HFFc6 (cell line): ENCODE data around the gene C1orf226. TPM values are rescaled to one million over a fixed set of nuclear protein-coding genes. Genes with fewer than 3 reads are reported as not detected.

Experiments
- DNase-seq: peaks from one replicate; pipeline ENCODE4 v3.0.0-alpha.2; 2018
- H3K27ac Mint-ChIP-seq: 2 replicates; pipeline ENCODE4 v1.8.0; 2020; ENCODE audit warnings: mild to moderate bottlenecking, mixed read lengths
- H3K27me3 Mint-ChIP-seq: 2 replicates; pipeline ENCODE4 v1.8.0; 2021; ENCODE audit warnings: mild to moderate bottlenecking, moderate library complexity, mixed read lengths; ENCODE audit not compliant: insufficient read depth
- H3K36me3 Mint-ChIP-seq: 2 replicates; pipeline ENCODE4 v1.8.0; 2021; ENCODE audit warnings: low read depth, mixed read lengths
- H3K4me1 Mint-ChIP-seq: 2 replicates; pipeline ENCODE4 v1.8.0; 2020; ENCODE audit warnings: low read depth, mixed read lengths
- H3K4me3 Mint-ChIP-seq: 2 replicates; pipeline ENCODE4 v1.8.0; 2020; ENCODE audit warnings: mild to moderate bottlenecking, moderate library complexity, mixed read lengths
- H3K9me3 Mint-ChIP-seq: 2 replicates; pipeline ENCODE4 v1.8.0; 2020; ENCODE audit warnings: mild to moderate bottlenecking, mixed read lengths
- CTCF ChIP-seq: fragments of 200-600 bp; sonication (generic); IDR thresholded peaks from 2 replicates; pipeline ENCODE4 v1.5.0; 2021; ENCODE audit warnings: antibody characterized with exemption, mild to moderate bottlenecking
- total RNA-seq, 6 experiments: library from RNA; stranded (reverse); fragmentation: NEBNext Ultra II Directional; extraction: Animal tissue kit (Norgen Biotek cat#: 25700); gene quantifications; 2 replicates in 1 of 6; 3 replicates in 5 of 6; pipeline ENCODE4 v1.2.3, GENCODE V29; 2021

The C1orf226 gene
- total RNA-seq, 6 experiments from 2014 or later, result 0.09 to 0.43 (median 0.20) TPM

- Mint-ChIP-seq H3K36me3 (no peaks in the 10 kb centered on the region), H3K4me3 (no peak overlapping the region), H3K27me3 (peaks cover 5% of the 10 kb centered on the region), H3K4me1 (no peaks in the 10 kb centered on the region), H3K27ac (no peak overlapping the region), H3K9me3 (no peaks in the 10 kb centered on the region)
- DNase-seq, result no peak
- no peak for TF ChIP-seq CTCF
Observed at GRCh38 chr1:162360874-162361260, 20.7 kb upstream of the C1orf226 start.

- TF ChIP-seq CTCF, result no peak
- H3K9me3 Mint-ChIP-seq, result no peaks in the 10 kb centered on the region
- peaks cover 5% of the 10 kb centered on the region for H3K27me3 Mint-ChIP-seq
- no peak for DNase-seq
- H3K4me3 Mint-ChIP-seq, result no peak overlapping the region
- H3K36me3 Mint-ChIP-seq, result no peaks in the 10 kb centered on the region
- H3K4me1 Mint-ChIP-seq, result peaks cover under 1% of the 10 kb centered on the region; the same call in 1 of the 2 replicates
- H3K27ac Mint-ChIP-seq, result no peak overlapping the region
Observed at GRCh38 chr1:162361349-162361748, 20.2 kb upstream of the C1orf226 start.

- peaks cover 8% of the 10 kb centered on the region for H3K27me3 Mint-ChIP-seq
- DNase-seq, result no peak
- no peaks in the 10 kb centered on the region for H3K36me3 Mint-ChIP-seq
- peaks cover 10% of the 10 kb centered on the region for H3K4me1 Mint-ChIP-seq
- no peak for TF ChIP-seq CTCF
- no peaks in the 10 kb centered on the region for H3K9me3 Mint-ChIP-seq
- no peak overlapping the region for H3K4me3 Mint-ChIP-seq
- H3K27ac Mint-ChIP-seq, result no peak overlapping the region
Observed at GRCh38 chr1:162363823-162364222, 17.7 kb upstream of the C1orf226 start.

GRCh38 chr1:162364498-162364897, 17.0 kb upstream of the C1orf226 start:
- Mint-ChIP-seq H3K27me3 (peaks cover 7% of the 10 kb centered on the region), H3K36me3 (no peaks in the 10 kb centered on the region), H3K4me3 (no peak overlapping the region), H3K27ac (no peak overlapping the region), H3K4me1 (peaks cover 10% of the 10 kb centered on the region), H3K9me3 (no peaks in the 10 kb centered on the region)
- no peak for DNase-seq
- no peak for TF ChIP-seq CTCF

- Mint-ChIP-seq H3K27ac (no peak overlapping the region), H3K9me3 (no peaks in the 10 kb centered on the region), H3K4me1 (peaks cover 10% of the 10 kb centered on the region), H3K36me3 (no peaks in the 10 kb centered on the region), H3K27me3 (peaks cover 4% of the 10 kb centered on the region), H3K4me3 (no peak overlapping the region)
- DNase-seq, result no peak
- TF ChIP-seq CTCF, result no peak
Observed at GRCh38 chr1:162365284-162366020, 16.1 kb upstream of the C1orf226 start.
